ENCODE data around the gene PDZRN4.

GRCh38 chr12:41230756-41231155 lies 42.6 kb downstream of the PDZRN4 start:
- no peak for TF ChIP-seq POLR2A (IDR thresholded peaks at IDR 0.05)
- TF ChIP-seq CTCF (IDR thresholded peaks at IDR 0.05) = no peak

Measured in thyroid gland (tissue), 4 donors.